Activated T-helper 1 cell treated with anti-CD3 and anti-CD28 coated beads, Interleukin-12 subunit alpha, Interleukin-12 subunit beta, Interleukin-2, Interleukin-4 antibody, amounts not matched to agents 30 ng/mL and 10 ng/mL and 1 ng/mL, durations not matched to agents 14 hours and 24 hours and 36 hours (primary cell): Measurements from ENCODE around the gene PPP1R13L. TPM values are rescaled to one million over a fixed set of nuclear protein-coding genes. Genes with fewer than 3 reads are reported as not detected.

Experiments
- DNase-seq: peaks from one replicate; pipeline ENCODE4 v3.0.0; 2021; ENCODE audit warnings: low spot score
- H3K27ac Mint-ChIP-seq: one replicate; pipeline ENCODE4 v1.8.0; 2021; ENCODE audit warnings: mild to moderate bottlenecking, mixed read lengths
- H3K27me3 Mint-ChIP-seq: one replicate; pipeline ENCODE4 v1.8.0; 2022; ENCODE audit warnings: mild to moderate bottlenecking, moderate library complexity, mixed read lengths; ENCODE audit not compliant: insufficient read depth
- H3K36me3 Mint-ChIP-seq: one replicate; pipeline ENCODE4 v1.8.0; 2021; ENCODE audit warnings: low read depth, mixed read lengths
- H3K4me1 Mint-ChIP-seq: one replicate; pipeline ENCODE4 v1.8.0; 2021; ENCODE audit warnings: low read depth, mixed read lengths
- H3K4me3 Mint-ChIP-seq: one replicate; pipeline ENCODE4 v1.8.0; 2021; ENCODE audit warnings: mild to moderate bottlenecking, moderate library complexity, mixed read lengths
- H3K9me3 Mint-ChIP-seq: one replicate; pipeline ENCODE4 v1.8.0; 2021; ENCODE audit warnings: mixed read lengths
- intact Hi-C: fragments of 100-400 bp; cut with micrococcal nuclease; formaldehyde crosslinking; loops from one replicate; pipeline ENCODE4 v1.15.1; 2024
- total RNA-seq: library from RNA; stranded (reverse); gene quantifications from 2 replicates; pipeline ENCODE4 v1.2.3, GENCODE V29; 2022

Gene PPP1R13L
- total RNA-seq, 1 donor from 2014 or later: 8.9 TPM

DNA sequence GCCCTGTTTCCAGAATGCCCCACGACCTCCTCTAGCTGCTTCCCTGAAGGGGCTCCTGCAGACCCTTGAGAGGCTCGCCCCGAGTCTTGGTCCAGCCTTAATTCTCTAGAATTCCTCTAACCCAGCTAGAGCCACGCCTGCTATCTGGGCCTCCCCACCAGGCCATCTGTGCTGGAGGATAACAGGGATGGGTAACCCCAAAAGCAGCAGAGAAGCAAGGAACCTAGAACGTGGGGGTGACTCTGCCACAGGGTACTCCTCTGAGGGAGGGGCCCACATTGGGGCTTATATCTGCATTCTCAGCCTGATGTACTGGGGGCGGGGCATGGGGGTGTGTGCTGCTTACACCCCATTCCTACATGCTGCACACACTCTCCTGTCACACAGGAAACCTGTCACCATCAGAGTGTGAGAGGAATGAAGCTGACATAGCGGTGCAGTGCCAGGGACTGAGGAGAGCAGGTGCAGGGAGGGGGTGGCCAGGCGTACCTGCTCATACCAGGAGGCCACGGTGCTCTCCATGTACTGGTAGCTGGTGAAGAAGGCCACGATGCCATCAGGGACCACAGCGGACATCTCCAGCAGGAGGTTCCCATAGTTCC, 50.5 kb downstream of the PPP1R13L start:
- Mint-ChIP-seq H3K27ac (no peak overlapping the region), H3K27me3 (no peaks in the 10 kb centered on the region), H3K4me3 (no peak overlapping the region), H3K4me1 (no peaks in the 10 kb centered on the region), H3K9me3 (no peaks in the 10 kb centered on the region), H3K36me3 (peaks cover 19% of the 10 kb centered on the region)
- intact Hi-C loops: no loop called here
- no peak for DNase-seq

DNA sequence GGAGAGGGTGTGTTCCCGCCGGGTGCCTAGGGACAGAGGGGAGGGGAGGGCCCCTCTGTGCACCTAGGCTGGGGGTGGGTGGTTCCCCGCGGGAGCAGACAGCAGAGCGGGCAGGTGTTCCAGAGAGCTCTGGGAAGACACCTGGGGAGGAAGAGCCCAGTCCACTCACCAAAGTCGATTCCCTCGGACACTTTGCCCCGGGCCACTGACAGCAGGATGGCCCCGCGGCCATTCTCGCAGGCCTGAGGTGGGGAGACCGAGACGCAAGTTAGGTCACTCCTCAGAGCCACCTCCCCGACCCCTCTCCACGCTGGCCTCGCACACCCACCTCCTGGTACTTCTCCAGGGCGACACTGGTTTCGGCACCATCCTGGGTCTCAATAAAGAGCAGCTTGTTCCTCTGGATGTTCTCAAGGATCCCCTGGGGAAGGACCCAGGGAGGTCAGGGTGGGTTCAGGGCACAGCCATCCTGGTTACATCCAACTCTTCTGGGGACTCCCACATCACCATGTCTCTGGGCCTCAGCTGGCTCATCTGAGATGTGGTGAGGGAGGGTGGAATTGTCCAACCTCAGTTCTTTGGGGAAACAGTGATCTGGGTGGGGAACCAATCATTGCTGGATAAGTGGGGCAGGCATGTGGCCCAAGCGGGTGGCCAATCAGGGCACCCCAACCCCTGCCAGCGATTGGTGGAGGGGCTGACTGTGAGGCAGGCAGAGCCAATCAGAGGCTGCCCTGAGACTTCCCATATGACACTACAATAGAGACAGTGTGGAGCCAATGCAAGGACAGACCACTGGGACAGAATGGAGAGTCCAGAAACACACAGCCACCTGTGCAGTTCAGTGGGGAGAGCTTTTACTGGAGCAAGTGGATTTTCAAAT, 51.7 kb downstream of the PPP1R13L start:
- no peaks in the 10 kb centered on the region for H3K9me3 Mint-ChIP-seq
- no peak overlapping the region for H3K4me3 Mint-ChIP-seq
- H3K36me3 Mint-ChIP-seq: peaks cover 17% of the 10 kb centered on the region

DNA sequence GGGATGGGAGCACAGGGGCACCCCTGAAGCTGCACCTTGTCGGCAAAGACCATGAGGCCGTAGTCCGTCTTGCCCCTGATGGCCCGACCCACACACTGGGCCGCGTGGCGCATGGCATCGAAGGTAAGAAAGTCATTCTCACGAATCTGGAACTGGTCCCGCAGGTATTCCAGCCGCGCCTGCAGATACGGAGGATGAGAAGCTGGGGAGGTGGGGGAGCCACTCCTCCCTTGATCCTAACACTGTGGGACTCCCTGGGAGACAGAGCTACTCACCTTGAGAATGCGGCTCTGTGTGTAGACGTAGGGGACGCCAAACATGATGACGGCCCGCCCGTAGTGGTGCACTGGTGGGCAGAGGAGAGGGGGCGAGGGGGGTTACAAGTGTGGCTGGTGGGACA, 52.4 kb downstream of the PPP1R13L start:
- no peak overlapping the region for H3K4me3 Mint-ChIP-seq
- no peak for DNase-seq
- H3K27ac Mint-ChIP-seq: no peak overlapping the region
- peaks cover 13% of the 10 kb centered on the region for H3K36me3 Mint-ChIP-seq
- no peaks in the 10 kb centered on the region for H3K9me3 Mint-ChIP-seq
- H3K4me1 Mint-ChIP-seq: no peaks in the 10 kb centered on the region
- intact Hi-C loops: no loop called here
- H3K27me3 Mint-ChIP-seq: no peaks in the 10 kb centered on the region

More for the DNA sequence above, 51.7 kb downstream of the PPP1R13L start:
- intact Hi-C loops: no loop called here
- Mint-ChIP-seq H3K27ac (no peak overlapping the region), H3K4me1 (no peaks in the 10 kb centered on the region), H3K27me3 (no peaks in the 10 kb centered on the region)
- no peak for DNase-seq

DNA sequence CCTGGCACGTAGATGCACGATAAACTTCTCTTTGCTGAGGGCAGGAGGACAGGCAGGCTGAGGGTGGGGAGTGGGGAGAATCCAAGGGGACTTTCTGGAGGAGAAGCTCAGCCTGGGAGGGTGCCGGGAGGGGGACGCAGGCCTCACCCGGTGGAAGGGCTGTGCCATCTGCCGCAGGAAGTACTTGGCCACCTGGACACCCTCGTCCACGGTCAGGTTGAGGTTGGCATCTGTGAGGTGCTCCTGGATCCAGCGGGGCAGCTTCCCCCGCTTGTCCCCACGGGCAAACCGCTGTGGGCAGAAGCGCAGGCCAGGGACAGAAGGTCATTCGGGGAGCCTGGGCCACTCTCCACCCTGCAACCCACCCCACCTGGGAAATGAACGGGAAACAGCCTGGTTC, 52.8 kb downstream of the PPP1R13L start:
- H3K36me3 Mint-ChIP-seq: peaks cover 13% of the 10 kb centered on the region
- no peaks in the 10 kb centered on the region for H3K27me3 Mint-ChIP-seq
- intact Hi-C loops: no loop called here
- H3K27ac Mint-ChIP-seq: no peak overlapping the region
- H3K9me3 Mint-ChIP-seq: no peaks in the 10 kb centered on the region
- DNase-seq: no peak
- no peak overlapping the region for H3K4me3 Mint-ChIP-seq
- H3K4me1 Mint-ChIP-seq: no peaks in the 10 kb centered on the region

DNA sequence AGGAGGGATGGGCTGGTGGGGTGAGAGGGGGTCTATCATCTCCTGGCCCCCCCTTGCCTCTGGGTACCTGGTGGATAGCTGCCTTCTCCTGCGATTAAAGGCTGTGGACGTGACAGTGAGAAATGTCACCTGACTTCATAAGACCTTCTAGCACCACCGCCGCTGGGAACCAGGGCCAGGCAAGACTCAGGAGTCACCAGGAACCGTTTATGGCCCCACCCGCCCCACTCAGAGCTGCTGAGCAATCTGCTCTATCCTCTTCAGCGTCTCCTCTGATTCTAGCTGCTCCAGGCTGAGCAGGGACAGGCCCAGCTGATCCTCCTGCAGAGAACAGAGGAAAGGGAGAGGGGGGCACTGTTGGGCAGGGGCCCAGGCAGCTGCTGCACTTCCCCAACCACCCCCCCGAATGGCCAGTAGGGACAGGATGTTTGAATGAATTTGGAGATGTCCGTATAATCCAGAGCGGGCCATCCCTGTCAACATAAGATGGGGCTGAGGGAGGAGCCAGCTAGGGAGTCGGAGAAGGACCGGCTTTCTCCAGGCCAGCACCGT, 53.4 kb downstream of the PPP1R13L start:
- H3K4me3 Mint-ChIP-seq: no peak overlapping the region
- no peaks in the 10 kb centered on the region for H3K9me3 Mint-ChIP-seq
- H3K27ac Mint-ChIP-seq: no peak overlapping the region
- H3K36me3 Mint-ChIP-seq: peaks cover 11% of the 10 kb centered on the region
- no peak for DNase-seq
- H3K4me1 Mint-ChIP-seq: no peaks in the 10 kb centered on the region
- H3K27me3 Mint-ChIP-seq: no peaks in the 10 kb centered on the region
- intact Hi-C loops: no loop called here

DNA sequence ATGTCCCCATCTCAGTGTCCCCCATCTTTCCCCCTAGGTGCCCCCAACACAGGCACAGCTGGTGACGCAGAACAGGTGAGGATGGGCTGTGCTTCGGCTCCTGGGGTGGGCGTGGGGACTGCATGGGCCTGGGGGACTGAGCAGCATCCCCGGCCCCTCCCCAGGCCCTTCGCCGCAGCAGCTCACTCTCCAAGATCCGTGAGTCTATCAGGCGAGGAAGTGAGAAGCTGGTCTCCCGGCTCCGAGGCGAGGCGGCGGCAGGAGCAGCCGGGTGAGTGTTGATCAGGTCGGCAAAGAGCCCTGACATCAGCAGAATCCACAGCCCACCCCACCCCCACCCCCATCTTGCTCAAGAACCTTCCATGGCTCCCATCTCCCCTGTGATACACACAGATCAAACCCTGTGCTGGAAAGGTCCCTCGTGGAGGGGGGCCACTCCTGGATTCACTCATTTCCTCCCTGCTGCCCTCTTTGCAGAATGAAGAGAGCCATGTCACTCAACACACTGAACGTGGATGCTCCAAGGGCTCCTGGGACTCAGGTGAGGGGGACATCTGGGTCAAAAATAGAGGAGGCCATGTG, 54.3 kb downstream of the PPP1R13L start:
- Mint-ChIP-seq H3K27ac (no peak overlapping the region), H3K27me3 (no peaks in the 10 kb centered on the region), H3K36me3 (peaks cover 4% of the 10 kb centered on the region), H3K4me3 (no peak overlapping the region), H3K4me1 (no peaks in the 10 kb centered on the region), H3K9me3 (no peaks in the 10 kb centered on the region)
- intact Hi-C loops: no loop called here
- DNase-seq: no peak

DNA sequence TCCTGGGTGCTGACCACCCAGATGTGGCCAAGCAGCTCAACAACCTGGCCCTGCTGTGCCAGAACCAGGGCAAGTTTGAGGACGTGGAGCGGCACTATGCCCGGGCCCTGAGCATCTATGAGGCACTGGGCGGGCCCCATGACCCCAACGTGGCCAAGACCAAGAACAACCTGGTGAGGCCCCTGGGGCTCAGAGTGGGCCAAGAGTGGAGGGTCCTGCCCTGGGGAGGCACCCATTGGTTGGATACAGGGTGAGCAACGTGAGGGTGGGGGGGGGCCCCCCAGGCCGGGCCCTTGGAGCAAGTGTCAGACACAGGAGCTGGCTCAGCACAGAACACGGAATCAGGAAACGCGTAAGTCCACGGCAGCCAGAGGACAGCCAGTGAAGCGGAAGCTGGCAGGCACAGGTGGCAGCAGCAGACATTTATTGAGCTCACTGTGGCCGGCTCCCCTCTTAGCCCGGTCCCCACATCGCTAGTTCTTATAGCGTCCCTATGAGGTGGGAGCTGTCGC, 55.4 kb downstream of the PPP1R13L start:
- Mint-ChIP-seq H3K4me1 (no peaks in the 10 kb centered on the region), H3K27me3 (peaks cover 1% of the 10 kb centered on the region), H3K27ac (no peak overlapping the region), H3K9me3 (no peaks in the 10 kb centered on the region), H3K4me3 (no peak overlapping the region), H3K36me3 (no peaks in the 10 kb centered on the region)
- intact Hi-C loops: no loop called here
- DNase-seq: no peak

DNA sequence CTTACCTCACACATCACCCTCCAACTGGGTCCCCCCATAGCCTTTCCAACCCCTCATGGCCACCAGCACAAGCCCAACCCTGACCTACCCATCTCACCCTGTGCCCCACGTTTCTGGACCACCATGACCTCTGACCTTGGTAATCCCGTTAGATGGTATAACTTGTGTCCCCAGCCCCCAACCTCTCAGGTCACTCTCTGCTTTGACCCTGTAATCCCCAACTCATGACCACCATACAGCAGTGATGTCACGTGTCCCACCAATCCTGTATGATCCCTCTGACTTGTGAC, 55.8 kb downstream of the PPP1R13L start:
- Mint-ChIP-seq H3K4me3 (no peak overlapping the region), H3K27me3 (peaks cover 5% of the 10 kb centered on the region), H3K36me3 (no peaks in the 10 kb centered on the region), H3K4me1 (no peaks in the 10 kb centered on the region), H3K27ac (no peak overlapping the region), H3K9me3 (no peaks in the 10 kb centered on the region)
- DNase-seq: no peak
- intact Hi-C loops: no loop called here

DNA sequence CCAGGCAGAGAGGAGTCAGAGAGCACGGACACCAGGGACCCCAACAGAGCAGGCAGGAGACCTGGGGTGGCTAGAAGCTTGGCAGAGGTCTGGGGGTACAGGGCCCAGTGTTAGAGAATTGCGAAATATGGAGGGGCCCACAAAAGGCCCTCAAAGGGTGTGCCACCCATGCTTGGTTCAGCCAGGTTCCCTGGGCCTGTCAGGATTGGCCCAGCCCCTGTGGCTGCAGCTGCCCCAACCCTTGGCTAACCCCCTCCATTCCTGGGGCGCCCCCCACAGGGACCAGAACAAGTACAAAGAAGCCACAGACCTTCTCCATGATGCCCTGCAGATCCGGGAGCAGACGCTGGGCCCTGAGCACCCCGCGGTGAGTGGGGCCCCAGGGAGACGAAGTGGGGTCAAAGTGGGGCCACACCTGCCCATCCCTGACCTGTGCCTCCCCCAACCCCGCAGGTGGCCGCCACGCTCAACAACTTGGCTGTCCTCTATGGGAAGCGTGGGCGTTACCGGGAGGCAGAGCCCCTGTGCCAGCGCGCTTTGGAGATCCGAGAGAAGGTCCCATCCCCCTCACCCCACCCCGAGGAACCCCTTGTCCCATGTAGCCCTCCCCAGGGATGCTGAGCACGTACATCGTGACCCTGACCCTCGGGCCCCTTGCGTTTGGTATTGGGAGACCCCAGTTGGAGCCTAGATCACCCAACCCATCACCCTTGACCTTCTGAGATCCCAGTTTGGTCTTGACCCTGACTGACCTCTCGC, 56.3 kb downstream of the PPP1R13L start:
- H3K27ac Mint-ChIP-seq: no peak overlapping the region
- no peaks in the 10 kb centered on the region for H3K9me3 Mint-ChIP-seq
- intact Hi-C loops: no loop called here
- no peak overlapping the region for H3K4me3 Mint-ChIP-seq
- H3K4me1 Mint-ChIP-seq: no peaks in the 10 kb centered on the region
- no peak for DNase-seq
- peaks cover 5% of the 10 kb centered on the region for H3K27me3 Mint-ChIP-seq
- no peaks in the 10 kb centered on the region for H3K36me3 Mint-ChIP-seq

DNA sequence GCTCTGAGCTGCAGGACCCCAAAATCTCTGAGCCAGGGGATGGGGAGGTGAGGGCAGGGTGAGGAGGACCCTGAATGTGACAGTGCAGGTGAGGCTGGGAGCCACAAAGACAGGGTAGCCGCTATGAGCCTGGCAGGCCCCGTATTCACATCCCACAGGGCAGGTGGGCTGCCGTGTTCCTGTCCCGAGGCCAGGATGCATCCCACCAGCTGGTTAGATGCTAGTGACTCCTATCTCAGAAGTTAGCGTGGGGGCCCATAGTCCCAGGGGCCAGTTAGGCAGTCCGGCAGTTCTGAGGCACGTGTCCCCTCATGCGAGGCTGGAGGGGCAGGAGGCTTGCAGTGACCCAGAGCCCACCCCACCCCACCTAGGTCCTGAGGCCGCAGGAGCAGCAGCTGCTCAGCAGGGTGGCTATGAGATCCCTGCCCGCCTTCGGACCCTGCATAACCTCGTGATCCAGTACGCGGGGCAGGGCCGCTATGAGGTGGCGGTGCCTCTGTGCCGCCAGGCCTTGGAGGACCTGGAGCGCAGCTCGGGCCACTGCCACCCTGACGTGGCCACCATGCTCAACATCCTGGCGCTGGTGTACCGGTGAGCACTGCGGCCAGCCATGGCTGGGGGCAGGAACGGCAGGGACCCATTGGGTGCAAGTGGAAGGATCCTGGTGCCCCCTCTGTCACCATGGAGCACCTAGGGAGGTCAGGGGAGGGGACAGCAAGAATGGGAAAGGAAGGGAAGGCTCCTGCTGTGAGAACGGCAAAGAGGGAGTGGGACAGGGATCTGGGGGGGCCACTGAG, 57.1 kb downstream of the PPP1R13L start:
- no peak overlapping the region for H3K27ac Mint-ChIP-seq
- H3K4me3 Mint-ChIP-seq: no peak overlapping the region
- no peaks in the 10 kb centered on the region for H3K4me1 Mint-ChIP-seq
- no peak for DNase-seq
- no peaks in the 10 kb centered on the region for H3K36me3 Mint-ChIP-seq
- intact Hi-C loops: no loop called here
- peaks cover 5% of the 10 kb centered on the region for H3K27me3 Mint-ChIP-seq
- H3K9me3 Mint-ChIP-seq: no peaks in the 10 kb centered on the region

DNA sequence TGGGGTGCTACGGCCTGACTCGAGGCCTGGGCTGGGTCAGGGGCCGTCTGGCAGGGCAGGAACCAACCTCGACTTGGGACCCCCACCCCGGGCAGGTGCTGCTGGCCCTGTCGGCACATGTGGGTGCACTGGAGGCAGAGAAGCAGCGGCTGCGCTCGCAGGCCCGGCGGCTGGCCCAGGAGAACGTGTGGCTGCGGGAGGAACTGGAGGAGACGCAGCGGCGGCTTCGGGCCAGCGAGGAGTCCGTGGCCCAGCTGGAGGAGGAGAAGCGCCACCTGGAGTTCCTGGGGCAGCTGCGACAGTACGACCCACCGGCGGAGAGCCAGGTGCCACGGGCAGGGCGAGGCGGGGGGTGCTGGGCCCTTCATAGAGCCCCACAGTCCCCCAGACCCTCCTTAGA, 58.4 kb downstream of the PPP1R13L start:
- Mint-ChIP-seq H3K4me1 (no peaks in the 10 kb centered on the region), H3K27ac (no peak overlapping the region), H3K27me3 (peaks cover 5% of the 10 kb centered on the region), H3K4me3 (no peak overlapping the region), H3K9me3 (no peaks in the 10 kb centered on the region), H3K36me3 (no peaks in the 10 kb centered on the region)
- intact Hi-C loops: no loop called here
- DNase-seq: no peak

DNA sequence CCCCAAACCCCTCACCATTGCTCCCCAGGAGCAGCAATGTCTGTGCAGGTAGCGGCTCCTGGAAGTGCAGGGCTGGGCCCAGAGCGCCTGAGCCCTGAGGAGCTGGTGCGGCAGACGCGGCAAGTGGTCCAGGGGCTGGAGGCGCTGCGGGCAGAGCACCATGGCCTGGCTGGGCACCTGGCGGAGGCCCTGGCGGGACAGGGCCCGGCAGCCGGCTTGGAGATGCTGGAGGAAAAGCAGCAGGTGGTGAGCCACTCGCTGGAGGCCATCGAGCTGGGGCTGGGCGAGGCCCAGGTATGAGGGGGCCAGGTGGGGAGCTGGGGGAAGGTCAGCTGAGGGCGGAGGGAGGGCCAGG, 59.4 kb downstream of the PPP1R13L start:
- H3K36me3 Mint-ChIP-seq: no peaks in the 10 kb centered on the region
- no peaks in the 10 kb centered on the region for H3K4me1 Mint-ChIP-seq
- H3K27ac Mint-ChIP-seq: no peak overlapping the region
- no peak overlapping the region for H3K4me3 Mint-ChIP-seq
- H3K9me3 Mint-ChIP-seq: no peaks in the 10 kb centered on the region
- DNase-seq: no peak
- H3K27me3 Mint-ChIP-seq: peaks cover 5% of the 10 kb centered on the region
- intact Hi-C loops: no loop called here
